Renal pelvis (tissue), 4 donors: ENCODE results near the gene PTPRZ1. TPM values are rescaled to one million over a fixed set of nuclear protein-coding genes. Genes with fewer than 3 reads are reported as not detected.

ENCODE experiments used
- DNase-seq: peaks from one replicate; pipeline ENCODE4 v3.0.0-alpha.2; 2013
- polyA plus RNA-seq, 3 donors: library from polyadenylated mRNA; unstranded; fragments of 120-200 nt; gene quantifications; one replicate each; pipeline ENCODE4 v1.2.1, GENCODE V29; 2013; ENCODE audit not compliant: insufficient read length in 3 of 3

The PTPRZ1 gene
- polyA plus RNA-seq, 3 donors = 2.4 to 3.7 (median 3.5) TPM

DNA sequence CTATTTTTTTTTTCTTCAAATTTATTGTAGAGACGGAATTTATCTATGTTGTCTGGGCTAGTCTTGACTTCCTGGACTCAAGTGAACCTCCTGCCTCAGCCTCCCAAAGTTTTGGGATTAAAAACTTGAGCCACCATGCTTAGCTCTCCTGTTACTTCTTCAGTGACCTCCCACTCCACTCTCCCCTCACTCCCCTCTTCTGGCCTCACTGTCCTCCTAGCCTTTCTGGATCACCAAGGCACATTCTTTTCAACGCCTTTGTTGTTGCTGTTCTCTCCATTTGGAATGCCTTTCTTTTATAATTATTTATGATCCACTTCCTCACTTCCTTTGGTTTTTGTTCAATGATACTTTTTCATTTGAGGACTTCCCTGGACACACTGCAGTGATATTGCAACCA lies 17.9 kb downstream of the PTPRZ1 start:
- no peak for DNase-seq

GRCh38 chr7:121891731-121892130 lies 18.8 kb downstream of the PTPRZ1 start:
- no peak for DNase-seq

DNA sequence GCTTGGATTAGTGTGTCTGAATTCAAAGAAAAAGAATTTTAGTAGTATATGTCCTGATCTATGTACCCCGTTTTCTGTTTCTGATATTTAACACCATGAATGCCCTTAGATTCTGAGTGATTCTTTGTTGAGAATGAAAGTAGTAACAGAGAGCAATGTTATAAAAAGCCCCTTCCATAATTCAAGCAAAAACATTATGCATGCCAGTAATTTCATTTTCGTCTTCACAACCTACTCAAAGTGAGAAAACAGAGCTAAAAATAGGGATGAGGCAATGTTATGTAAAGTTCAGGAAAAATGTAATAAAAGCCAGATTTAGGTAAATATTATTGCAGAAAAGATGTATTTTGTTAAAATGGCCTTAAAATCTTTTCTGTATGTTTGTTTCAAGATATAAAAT lies 28.1 kb downstream of the PTPRZ1 start:
- DNase-seq = no peak

- DNase-seq = no peak
These were observed 31.2 kb downstream of the PTPRZ1 start for GRCh38 chr7:121904120-121904519.

- DNase-seq = no peak
These were observed 35.1 kb downstream of the PTPRZ1 start for GRCh38 chr7:121908042-121908441.

GRCh38 chr7:121909716-121910345 lies 36.9 kb downstream of the PTPRZ1 start:
- no peak for DNase-seq

GRCh38 chr7:121913947-121914675 lies 41.1 kb downstream of the PTPRZ1 start:
- DNase-seq = no peak

GRCh38 chr7:121914676-121915279 lies 41.8 kb downstream of the PTPRZ1 start:
- no peak for DNase-seq

GRCh38 chr7:121916211-121916610 lies 43.2 kb downstream of the PTPRZ1 start:
- DNase-seq = no peak

- no peak for DNase-seq
These were observed 47.0 kb downstream of the PTPRZ1 start for GRCh38 chr7:121919986-121920385.

- DNase-seq = no peak
These were observed 51.6 kb downstream of the PTPRZ1 start for GRCh38 chr7:121924269-121925186.

- DNase-seq = no peak
These were observed 58.4 kb downstream of the PTPRZ1 start for GRCh38 chr7:121931149-121931902.

- no peak for DNase-seq
These were observed 59.8 kb downstream of the PTPRZ1 start for GRCh38 chr7:121932768-121933167.

DNA sequence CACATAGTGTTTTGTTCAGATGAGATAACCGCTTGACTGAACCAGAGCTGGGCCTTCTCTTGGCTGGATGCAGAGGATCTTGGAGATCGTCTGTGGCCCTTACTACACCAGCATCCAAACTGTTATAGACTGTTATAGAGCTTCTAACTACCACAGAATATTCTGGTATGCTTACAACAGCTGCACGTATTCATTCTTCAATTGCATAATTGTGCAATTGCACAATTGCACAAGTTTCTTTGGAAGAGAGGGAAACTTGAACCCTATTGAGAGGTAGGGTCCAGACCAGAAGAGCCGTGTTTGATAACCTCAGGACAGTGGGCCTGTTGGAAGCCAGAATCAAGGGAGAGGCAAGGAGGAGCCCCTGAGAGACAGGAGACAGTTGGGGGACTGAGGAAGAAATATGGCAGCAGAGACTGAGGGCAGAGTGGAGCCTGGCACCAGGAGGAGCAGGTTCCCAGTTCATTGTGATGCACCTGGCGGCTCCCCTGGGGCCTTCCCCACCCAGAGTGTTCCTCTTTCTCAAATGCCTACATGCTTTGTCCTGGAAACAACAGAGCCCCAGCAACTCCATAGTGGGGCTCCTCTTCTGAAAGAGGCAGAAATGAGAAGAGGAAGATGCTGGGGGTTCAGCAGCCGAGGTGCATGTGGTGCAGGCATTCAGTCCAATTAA lies 64.1 kb downstream of the PTPRZ1 start:
- DNase-seq = no peak

DNA sequence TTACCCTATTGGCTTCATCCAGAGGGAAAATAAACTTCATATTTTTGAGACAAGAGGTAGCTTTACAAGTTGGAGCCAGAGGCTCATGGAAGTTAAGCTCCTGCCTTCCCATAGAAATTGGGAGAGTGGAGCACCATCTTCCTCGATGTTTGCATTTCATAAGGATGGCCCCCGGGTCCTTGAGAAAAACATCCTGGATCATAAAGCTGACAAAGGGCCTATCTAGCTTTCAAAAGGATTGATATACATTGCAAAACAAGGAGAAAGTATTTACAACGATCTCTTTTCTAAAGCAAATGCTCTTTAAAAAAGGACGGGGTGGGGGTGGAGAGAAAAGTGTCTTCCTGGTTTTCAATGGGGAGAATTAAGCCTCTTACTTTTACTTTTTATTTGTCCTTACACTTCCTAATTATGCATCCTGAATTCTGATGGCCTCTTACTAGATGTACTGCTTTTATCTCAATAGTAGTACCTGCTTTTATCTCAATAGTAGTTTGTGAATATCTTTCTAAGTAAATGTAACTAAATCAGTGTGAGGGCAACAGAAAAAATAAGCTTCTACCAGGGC lies 65.6 kb downstream of the PTPRZ1 start:
- DNase-seq = no peak

- no peak for DNase-seq
These were observed 68.0 kb downstream of the PTPRZ1 start for GRCh38 chr7:121940918-121941317.

DNA sequence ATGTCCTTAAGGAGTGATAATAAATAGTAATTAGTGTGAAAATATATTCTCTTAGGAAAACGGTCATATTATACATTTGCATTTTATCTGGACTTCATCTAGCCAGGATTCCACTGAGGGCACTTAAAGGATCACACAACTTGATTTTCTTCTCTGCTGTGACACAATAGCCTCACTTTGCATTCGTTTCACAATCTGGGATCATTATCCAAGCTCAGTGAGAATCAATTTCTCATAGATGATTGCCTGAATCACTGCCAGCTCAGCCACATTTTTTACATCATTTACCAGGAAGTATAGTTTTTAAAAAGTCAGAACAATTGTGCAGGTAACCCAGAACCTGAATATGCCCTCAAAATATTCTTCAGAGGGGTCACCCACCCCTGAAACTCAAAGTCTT lies 68.9 kb downstream of the PTPRZ1 start:
- no peak for DNase-seq

DNA sequence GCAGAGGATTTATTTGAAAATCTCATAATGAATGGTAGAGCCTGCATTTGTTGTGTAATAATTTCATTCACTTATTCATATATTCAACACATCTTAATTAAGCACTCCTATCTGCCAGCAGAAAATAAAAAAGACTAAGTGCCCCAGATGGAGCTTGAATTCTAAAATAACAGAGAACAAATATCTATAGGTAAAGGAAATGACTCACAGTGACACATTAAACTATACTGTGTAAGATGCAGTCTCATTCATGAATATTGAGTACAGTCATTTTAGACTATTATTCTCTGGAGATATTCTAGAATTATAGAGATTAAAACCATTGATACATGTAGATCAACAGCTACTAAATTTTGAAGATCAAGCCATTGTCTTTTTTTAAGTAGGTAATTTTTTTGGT lies 72.1 kb downstream of the PTPRZ1 start:
- no peak for DNase-seq

GRCh38 chr7:121945480-121946236 lies 72.7 kb downstream of the PTPRZ1 start:
- DNase-seq = no peak

GRCh38 chr7:121953164-121953563 lies 80.2 kb downstream of the PTPRZ1 start:
- no peak for DNase-seq
